Measurements from ENCODE around the gene GFPT1.
A peak's percentile ranks its signal among the peaks of the same experiment; 100 is the strongest.

Gene GFPT1

GRCh38 chr2:69385443-69386151 lies 1.4 kb downstream of the GFPT1 start:
- DNase-seq (ENCODE audit: low read depth): peak; percentile 48
- peak overlapping the region; percentile 83 for H3K4me3 ChIP-seq (replicated peaks; ENCODE audit: low read depth, low read length)

GRCh38 chr2:69384618-69385081 lies 2.4 kb downstream of the GFPT1 start:
- peak; percentile 24 for DNase-seq (ENCODE audit: low read depth)
- peak overlapping the region; percentile 83 for H3K4me3 ChIP-seq (replicated peaks; ENCODE audit: low read depth, low read length)
- TF ChIP-seq CTCF (IDR thresholded peaks at IDR 0.05; ENCODE audit: low read length, missing control alignments): no peak

More at GRCh38 chr2:69385443-69386151, 1.4 kb downstream of the GFPT1 start:
- no peak for TF ChIP-seq CTCF (IDR thresholded peaks at IDR 0.05; ENCODE audit: low read length, missing control alignments)

- TF ChIP-seq CTCF (IDR thresholded peaks at IDR 0.05; ENCODE audit: low read length, missing control alignments): no peak
- DNase-seq (ENCODE audit: low read depth): no peak
- H3K4me3 ChIP-seq (replicated peaks; ENCODE audit: low read depth, low read length): no peak overlapping the region
These were observed 3.7 kb downstream of the GFPT1 start for GRCh38 chr2:69383176-69383812.

- H3K4me3 ChIP-seq (replicated peaks; ENCODE audit: low read depth, low read length): no peak overlapping the region
- no peak for TF ChIP-seq CTCF (IDR thresholded peaks at IDR 0.05; ENCODE audit: low read length, missing control alignments)
- no peak for DNase-seq (ENCODE audit: low read depth)
These were observed 4.5 kb downstream of the GFPT1 start for GRCh38 chr2:69382547-69382946.

- TF ChIP-seq CTCF (IDR thresholded peaks at IDR 0.05; ENCODE audit: low read length, missing control alignments): no peak
- H3K4me3 ChIP-seq (replicated peaks; ENCODE audit: low read depth, low read length): no peak overlapping the region
- peak; percentile 66 for DNase-seq (ENCODE audit: low read depth)
These were observed 5.7 kb downstream of the GFPT1 start for GRCh38 chr2:69381337-69381737.

GRCh38 chr2:69380072-69380917 lies 6.7 kb downstream of the GFPT1 start:
- no peak for TF ChIP-seq CTCF (IDR thresholded peaks at IDR 0.05; ENCODE audit: low read length, missing control alignments)
- no peak overlapping the region for H3K4me3 ChIP-seq (replicated peaks; ENCODE audit: low read depth, low read length)
- peak; percentile 41 for DNase-seq (ENCODE audit: low read depth)

All from fibroblast of pulmonary artery (primary cell).